Measurements from ENCODE around the gene S100A10. TPM values are rescaled to one million over a fixed set of nuclear protein-coding genes. Genes with fewer than 3 reads are reported as not detected.

S100A10 gene
- total and polyA plus RNA-seq, 2 donors from 2014 or later, result 467 to 500 TPM

GRCh38 chr1:152002960-152003359 lies 9.3 kb upstream of the S100A10 start:
- DNase-seq (no peak), FAIRE-seq (no peak)
- intact Hi-C loops (cut with DNase I), result loop anchor here (5.0 kb wide), 1 partner anchor 71 kb away; no protein-coding TSS in a partner anchor

GRCh38 chr1:152001631-152002584 lies 8.2 kb upstream of the S100A10 start:
- Histone ChIP-seq H3K27me3 (ENCODE audit: control insufficient read depth, insufficient read depth, low read length) (no peaks in the 10 kb centered on the region), H3K4me3 (ENCODE audit: low read length in 3 of 3) (no peak overlapping the region), H3K36me3 (ENCODE audit: control insufficient read depth in 2 of 3, insufficient read depth in 3 of 3, low read length in 3 of 3) (no peaks in the 10 kb centered on the region), H3K27ac (ENCODE audit: low read depth in 2 of 2, low read length in 2 of 2) (no peak overlapping the region), H3K9ac (ENCODE audit: low read length in 3 of 3) (no peak overlapping the region), H3K4me1 (ENCODE audit: control insufficient read depth in 2 of 3, insufficient read depth in 2 of 3, low read depth in 1 of 3, low read length in 3 of 3) (no peaks in the 10 kb centered on the region), H3K9me3 (ENCODE audit: control insufficient read depth in 2 of 3, insufficient read depth in 1 of 3, low read length in 3 of 3) (no peaks in the 10 kb centered on the region)
- TF ChIP-seq CTCF (IDR thresholded peaks at IDR 0.05; ENCODE audit: borderline replicate concordance, extremely low read depth, insufficient read depth), result peak; percentile 92
- DNase-seq (peak; percentile 87 to 94 (median 89)), FAIRE-seq (peak; percentile 6)
- intact Hi-C loops (cut with DNase I), result loop anchor here (5.0 kb wide), 1 partner anchor 70 kb away; no protein-coding TSS in a partner anchor

More at GRCh38 chr1:152002960-152003359, 9.3 kb upstream of the S100A10 start:
- Histone ChIP-seq H3K9me3 (ENCODE audit: control insufficient read depth in 2 of 3, insufficient read depth in 1 of 3, low read length in 3 of 3) (no peaks in the 10 kb centered on the region), H3K27ac (ENCODE audit: low read depth in 2 of 2, low read length in 2 of 2) (no peak overlapping the region), H3K4me1 (ENCODE audit: control insufficient read depth in 2 of 3, insufficient read depth in 2 of 3, low read depth in 1 of 3, low read length in 3 of 3) (no peaks in the 10 kb centered on the region), H3K36me3 (ENCODE audit: control insufficient read depth in 2 of 3, insufficient read depth in 3 of 3, low read length in 3 of 3) (no peaks in the 10 kb centered on the region), H3K9ac (ENCODE audit: low read length in 3 of 3) (no peak overlapping the region), H3K27me3 (ENCODE audit: control insufficient read depth, insufficient read depth, low read length) (no peaks in the 10 kb centered on the region), H3K4me3 (ENCODE audit: low read length in 3 of 3) (no peak overlapping the region)
- no peak for TF ChIP-seq CTCF (IDR thresholded peaks at IDR 0.05; ENCODE audit: borderline replicate concordance, extremely low read depth, insufficient read depth)

GRCh38 chr1:152000964-152001630 lies 7.4 kb upstream of the S100A10 start:
- FAIRE-seq, result no peak
- intact Hi-C loops (cut with DNase I), result loop anchor here (5.0 kb wide), 1 partner anchor 69 kb away; no protein-coding TSS in a partner anchor
- H3K27ac ChIP-seq (ENCODE audit: low read depth in 2 of 2, low read length in 2 of 2), result no peak overlapping the region

More at GRCh38 chr1:152000964-152001630, 7.4 kb upstream of the S100A10 start:
- no peak for DNase-seq
- Histone ChIP-seq H3K4me1 (ENCODE audit: control insufficient read depth in 2 of 3, insufficient read depth in 2 of 3, low read depth in 1 of 3, low read length in 3 of 3) (no peaks in the 10 kb centered on the region), H3K9ac (ENCODE audit: low read length in 3 of 3) (no peak overlapping the region), H3K4me3 (ENCODE audit: low read length in 3 of 3) (no peak overlapping the region), H3K9me3 (ENCODE audit: control insufficient read depth in 2 of 3, insufficient read depth in 1 of 3, low read length in 3 of 3) (no peaks in the 10 kb centered on the region), H3K36me3 (ENCODE audit: control insufficient read depth in 2 of 3, insufficient read depth in 3 of 3, low read length in 3 of 3) (no peaks in the 10 kb centered on the region), H3K27me3 (ENCODE audit: control insufficient read depth, insufficient read depth, low read length) (no peaks in the 10 kb centered on the region)
- TF ChIP-seq CTCF (IDR thresholded peaks at IDR 0.05; ENCODE audit: borderline replicate concordance, extremely low read depth, insufficient read depth), result no peak

Data from kidney (tissue), 14 donors.